OCI-LY3 (cell line): ENCODE results near the gene OPCML.

Experiments used
- H2AFZ ChIP-seq: fragments of 200-600, 300-600 bp; shearing (Covaris generic); 2 replicates; pipeline ENCODE4 v1.6.0; 2014; ENCODE audit warnings: antibody characterized with exemption, low read depth, low read length
- H3K27ac ChIP-seq: fragments of 200-600, 300-600 bp; sonication (generic); 2 replicates; pipeline ENCODE4 v1.5.1; 2014; ENCODE audit warnings: mild to moderate bottlenecking, low read length, moderate library complexity, mixed read lengths
- H3K27me3 ChIP-seq: fragments of 200-600, 300-600 bp; sonication (generic); 2 replicates; pipeline ENCODE4 v1.6.1; 2014; ENCODE audit warnings: low read depth, low read length, mixed read lengths
- H3K36me3 ChIP-seq: fragments of 200-600, 300-600 bp; sonication (generic); replicated peaks from 2 replicates; pipeline ENCODE3; 2014; ENCODE audit warnings: low read depth, low read length, mixed read lengths
- H3K4me1 ChIP-seq: fragments of 300-600, 200-600 bp; sonication (generic); 2 replicates; pipeline ENCODE4 v1.6.1; 2014; ENCODE audit warnings: low read length, mixed read lengths
- H3K4me2 ChIP-seq: fragments of 200-600, 300-600 bp; sonication (generic); 2 replicates; pipeline ENCODE4 v1.6.1; 2014; ENCODE audit warnings: low read length, mixed read lengths
- H3K4me3 ChIP-seq: fragments of 300-600, 200-600 bp; sonication (generic); 2 replicates; pipeline ENCODE4 v1.5.1; 2014; ENCODE audit warnings: antibody characterized with exemption, mild to moderate bottlenecking, low read length, moderate library complexity
- H3K79me2 ChIP-seq: fragments of 300-600, 200-600 bp; shearing (Covaris generic); 2 replicates; pipeline ENCODE4 v1.6.1; 2014; ENCODE audit warnings: mild to moderate bottlenecking, low read length, mixed read lengths
- H3K9ac ChIP-seq: fragments of 300-600, 200-600 bp; shearing (Covaris generic); 2 replicates; pipeline ENCODE4 v1.6.0; 2014; ENCODE audit warnings: mild to moderate bottlenecking, low read length, moderate library complexity
- H3K9me3 ChIP-seq: fragments of 200-600, 300-600 bp; shearing (Covaris generic); 2 replicates; pipeline ENCODE4 v1.6.1; 2014; ENCODE audit warnings: low read length, mixed read lengths; ENCODE audit not compliant: insufficient read depth
- H4K20me1 ChIP-seq: fragments of 200-600, 300-600 bp; sonication (generic); 2 replicates; pipeline ENCODE4 v1.6.1; 2016; ENCODE audit warnings: low read length, mixed read lengths; ENCODE audit not compliant: insufficient read depth
- EZH2phosphoT487 ChIP-seq: fragments of 200-600 bp; shearing (Covaris generic); IDR thresholded peaks from 2 replicates; pipeline ENCODE4 v1.6.1; 2018; ENCODE audit warnings: antibody characterized with exemption, mixed run types, low read depth
- TF ChIP-seq, protein P1 (sequence below): fragments of 200-600, 300-600 bp; sonication (generic); IDR thresholded peaks from 2 replicates; pipeline ENCODE4 v1.5.1; 2014; ENCODE audit warnings: antibody characterized with exemption, low read length, low read depth

Gene OPCML

GRCh38 chr11:133425245-133425644 lies 107.1 kb downstream of the OPCML start:
- TF ChIP-seq, protein P1, sequence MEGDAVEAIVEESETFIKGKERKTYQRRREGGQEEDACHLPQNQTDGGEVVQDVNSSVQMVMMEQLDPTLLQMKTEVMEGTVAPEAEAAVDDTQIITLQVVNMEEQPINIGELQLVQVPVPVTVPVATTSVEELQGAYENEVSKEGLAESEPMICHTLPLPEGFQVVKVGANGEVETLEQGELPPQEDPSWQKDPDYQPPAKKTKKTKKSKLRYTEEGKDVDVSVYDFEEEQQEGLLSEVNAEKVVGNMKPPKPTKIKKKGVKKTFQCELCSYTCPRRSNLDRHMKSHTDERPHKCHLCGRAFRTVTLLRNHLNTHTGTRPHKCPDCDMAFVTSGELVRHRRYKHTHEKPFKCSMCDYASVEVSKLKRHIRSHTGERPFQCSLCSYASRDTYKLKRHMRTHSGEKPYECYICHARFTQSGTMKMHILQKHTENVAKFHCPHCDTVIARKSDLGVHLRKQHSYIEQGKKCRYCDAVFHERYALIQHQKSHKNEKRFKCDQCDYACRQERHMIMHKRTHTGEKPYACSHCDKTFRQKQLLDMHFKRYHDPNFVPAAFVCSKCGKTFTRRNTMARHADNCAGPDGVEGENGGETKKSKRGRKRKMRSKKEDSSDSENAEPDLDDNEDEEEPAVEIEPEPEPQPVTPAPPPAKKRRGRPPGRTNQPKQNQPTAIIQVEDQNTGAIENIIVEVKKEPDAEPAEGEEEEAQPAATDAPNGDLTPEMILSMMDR, result no peak
- no peak for TF ChIP-seq EZH2phosphoT487
- Histone ChIP-seq H3K4me1 (no peaks in the 10 kb centered on the region), H3K27ac (no peak overlapping the region), H3K9me3 (no peaks in the 10 kb centered on the region), H3K9ac (no peak overlapping the region), H3K4me2 (no peak overlapping the region), H3K79me2 (no peaks in the 10 kb centered on the region), H3K4me3 (no peak overlapping the region), H4K20me1 (no peaks in the 10 kb centered on the region), H3K27me3 (no peaks in the 10 kb centered on the region), H2AFZ (no peak overlapping the region), H3K36me3 (no peaks in the 10 kb centered on the region)

GRCh38 chr11:133418218-133418617 lies 114.1 kb downstream of the OPCML start:
- TF ChIP-seq, protein P1, result no peak
- TF ChIP-seq EZH2phosphoT487, result no peak
- H3K4me2 ChIP-seq, result no peak overlapping the region
- no peaks in the 10 kb centered on the region for H3K27me3 ChIP-seq
- H2AFZ ChIP-seq, result no peak overlapping the region
- no peak overlapping the region for H3K27ac ChIP-seq
- no peak overlapping the region for H3K9ac ChIP-seq
- H3K36me3 ChIP-seq, result no peaks in the 10 kb centered on the region
- no peaks in the 10 kb centered on the region for H3K4me1 ChIP-seq
- H3K9me3 ChIP-seq, result no peaks in the 10 kb centered on the region
- H3K79me2 ChIP-seq, result no peaks in the 10 kb centered on the region
- H3K4me3 ChIP-seq, result no peak overlapping the region
- no peaks in the 10 kb centered on the region for H4K20me1 ChIP-seq

DNA sequence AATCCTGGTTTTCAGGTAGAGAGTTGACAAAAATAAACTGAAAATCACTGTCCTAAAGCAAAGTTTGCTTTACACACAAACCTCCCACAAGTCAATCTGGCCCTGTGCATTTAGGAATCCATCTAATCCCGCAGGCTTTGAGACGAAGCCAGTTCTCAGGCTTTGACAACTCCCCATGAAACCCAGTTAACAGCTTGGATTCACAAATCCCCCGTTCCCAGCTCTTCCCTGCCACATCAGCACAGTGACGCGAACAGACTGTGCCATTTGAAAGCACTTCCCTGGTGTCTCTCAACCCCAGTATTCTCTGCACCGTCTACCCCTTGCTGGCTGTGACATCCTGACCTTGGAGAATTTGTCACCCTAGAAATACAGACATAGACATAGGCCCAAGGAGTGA lies 117.8 kb downstream of the OPCML start:
- Histone ChIP-seq H3K9ac (no peak overlapping the region), H3K4me3 (no peak overlapping the region), H2AFZ (no peak overlapping the region), H3K4me2 (no peak overlapping the region), H3K79me2 (no peaks in the 10 kb centered on the region), H3K4me1 (no peaks in the 10 kb centered on the region), H3K27me3 (no peaks in the 10 kb centered on the region), H3K36me3 (no peaks in the 10 kb centered on the region), H4K20me1 (no peaks in the 10 kb centered on the region), H3K9me3 (no peaks in the 10 kb centered on the region), H3K27ac (no peak overlapping the region)
- no peak for TF ChIP-seq EZH2phosphoT487
- TF ChIP-seq, protein P1, result no peak

DNA sequence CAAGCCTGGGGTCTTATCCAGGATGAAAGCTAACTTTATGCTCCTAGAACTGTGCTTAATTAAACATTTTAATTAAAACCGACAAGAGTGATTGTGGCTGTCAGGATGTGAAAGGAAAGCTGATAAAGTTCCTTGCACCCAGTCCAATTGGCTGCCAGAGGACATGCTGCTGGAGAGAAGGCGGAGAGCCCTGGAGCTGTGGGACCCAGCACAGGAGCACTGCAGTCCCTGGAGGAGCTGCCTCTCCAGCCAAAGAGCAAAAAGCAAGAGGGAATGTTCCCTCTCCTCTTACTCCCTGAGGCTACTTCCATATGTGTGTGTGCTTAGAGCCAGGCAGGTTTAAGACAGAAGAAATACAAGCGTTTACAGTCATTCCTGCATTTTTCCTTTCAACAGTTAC lies 118.6 kb downstream of the OPCML start:
- no peaks in the 10 kb centered on the region for H3K9me3 ChIP-seq
- TF ChIP-seq, protein P1, result no peak
- TF ChIP-seq EZH2phosphoT487, result no peak
- H3K27me3 ChIP-seq, result no peaks in the 10 kb centered on the region
- no peak overlapping the region for H3K4me3 ChIP-seq
- H2AFZ ChIP-seq, result no peak overlapping the region
- no peaks in the 10 kb centered on the region for H3K4me1 ChIP-seq
- H3K79me2 ChIP-seq, result no peaks in the 10 kb centered on the region
- H3K4me2 ChIP-seq, result no peak overlapping the region
- no peaks in the 10 kb centered on the region for H4K20me1 ChIP-seq
- no peak overlapping the region for H3K27ac ChIP-seq
- no peaks in the 10 kb centered on the region for H3K36me3 ChIP-seq
- no peak overlapping the region for H3K9ac ChIP-seq
